Glomerular visceral epithelial cell (primary cell): ENCODE measurements around the gene ALDH1L1.
"Not testable (repeated sequence)": the region's sequence is repeated elsewhere in the genome, so short reads cannot be mapped to it uniquely, and the experiment has no call there.

Experiments
- DNase-seq: peaks from one replicate; pipeline ENCODE4 v3.0.0-alpha.2; 2016; ENCODE audit errors: extremely low spot score

ALDH1L1 gene

GRCh38 chr3:126106336-126107202 lies 73.8 kb downstream of the ALDH1L1 start:
- no peak for DNase-seq

- DNase-seq: no peak
Observed at GRCh38 chr3:126105691-126106187, 74.6 kb downstream of the ALDH1L1 start.

- no peak for DNase-seq
Observed at GRCh38 chr3:126104742-126105605, 75.4 kb downstream of the ALDH1L1 start.

GRCh38 chr3:126104028-126104635 lies 76.3 kb downstream of the ALDH1L1 start:
- no peak for DNase-seq

- DNase-seq: no peak
Observed at GRCh38 chr3:126103121-126104027, 77.0 kb downstream of the ALDH1L1 start.

GRCh38 chr3:126102530-126102951 lies 77.8 kb downstream of the ALDH1L1 start:
- no peak for DNase-seq

GRCh38 chr3:126102011-126102410 lies 78.4 kb downstream of the ALDH1L1 start:
- DNase-seq: no peak

- DNase-seq: no peak
Observed at GRCh38 chr3:126101521-126101982, 78.8 kb downstream of the ALDH1L1 start.

- DNase-seq: peak; percentile 42
Observed at GRCh38 chr3:126100634-126101301, 79.6 kb downstream of the ALDH1L1 start.

- no peak for DNase-seq
Observed at GRCh38 chr3:126100269-126100633, 80.1 kb downstream of the ALDH1L1 start.

GRCh38 chr3:126098391-126098858 lies 82.0 kb downstream of the ALDH1L1 start:
- DNase-seq: no peak

- DNase-seq: no peak
Observed at GRCh38 chr3:126097801-126098200, 82.6 kb downstream of the ALDH1L1 start.

GRCh38 chr3:126096274-126096673 lies 84.1 kb downstream of the ALDH1L1 start:
- not testable (repeated sequence) for DNase-seq

- not testable (repeated sequence) for DNase-seq
Observed at GRCh38 chr3:126092128-126092527, 88.3 kb downstream of the ALDH1L1 start.

- no peak for DNase-seq
Observed at GRCh38 chr3:126087552-126088175, 92.7 kb downstream of the ALDH1L1 start.

- no peak for DNase-seq
Observed at GRCh38 chr3:126085841-126086240, 94.5 kb downstream of the ALDH1L1 start.

- no peak for DNase-seq
Observed at GRCh38 chr3:126085276-126085675, 95.1 kb downstream of the ALDH1L1 start.

- DNase-seq: no peak
Observed at GRCh38 chr3:126084768-126085180, 95.6 kb downstream of the ALDH1L1 start.

GRCh38 chr3:126083913-126084767 lies 96.2 kb downstream of the ALDH1L1 start, which contains the start of gene SLC41A3:
Gene SLC41A3 (minus strand): TSS chr3:126084124. CDS start chr3:126068219, 15,905 bp downstream.
- DNase-seq: peak; percentile 85
